GM23248 (cell line): ENCODE results near the gene C1RL. TPM values are rescaled to one million over a fixed set of nuclear protein-coding genes. Genes with fewer than 3 reads are reported as not detected.

Experiments
- DNase-seq: peaks from one replicate; pipeline ENCODE4 v3.0.0-alpha.2; 2015
- H2AFZ ChIP-seq: fragments of 200-600 bp; sonication (generic); 2 replicates; pipeline ENCODE4 v1.6.1; 2016; ENCODE audit warnings: antibody characterized with exemption
- H3F3A ChIP-seq: fragments of 200-600 bp; sonication (generic); 2 replicates; pipeline ENCODE4 v1.6.1; 2016; ENCODE audit warnings: mild to moderate bottlenecking, antibody characterized with exemption, mixed run types; ENCODE audit not compliant: insufficient read depth
- H3K27ac ChIP-seq: fragments of 200-600 bp; sonication (generic); 2 replicates; pipeline ENCODE4 v1.5.1; 2016; ENCODE audit warnings: mild to moderate bottlenecking
- H3K27me3 ChIP-seq: fragments of 200-600 bp; sonication (generic); replicated peaks from 2 replicates; pipeline ENCODE4 v1.6.1; 2016; ENCODE audit warnings: mild to moderate bottlenecking; ENCODE audit not compliant: insufficient read depth
- H3K36me3 ChIP-seq: fragments of 200-600 bp; sonication (generic); 2 replicates; pipeline ENCODE4 v1.6.1; 2016; ENCODE audit warnings: low read depth, mild to moderate bottlenecking
- H3K4me1 ChIP-seq: fragments of 200-600 bp; sonication (generic); 2 replicates; pipeline ENCODE4 v1.6.1; 2016; ENCODE audit warnings: mild to moderate bottlenecking; ENCODE audit not compliant: insufficient read depth
- H3K4me2 ChIP-seq: fragments of 200-600 bp; sonication (generic); one replicate; pipeline ENCODE4 v1.6.1; 2016; ENCODE audit warnings: mild to moderate bottlenecking; ENCODE audit not compliant: unreplicated experiment
- H3K4me3 ChIP-seq: fragments of 200-600 bp; sonication (generic); 2 replicates; pipeline ENCODE4 v1.5.1; 2016; ENCODE audit warnings: mild to moderate bottlenecking
- H3K79me2 ChIP-seq: fragments of 200-600 bp; sonication (generic); 2 replicates; pipeline ENCODE4 v1.6.1; 2016; ENCODE audit warnings: mild to moderate bottlenecking; ENCODE audit not compliant: insufficient read depth
- H3K9ac ChIP-seq: fragments of 200-600 bp; sonication (generic); 2 replicates; pipeline ENCODE4 v1.6.1; 2016; ENCODE audit warnings: mild to moderate bottlenecking
- H3K9me2 ChIP-seq: fragments of 200-600 bp; sonication (generic); 2 replicates; pipeline ENCODE4 v1.6.1; 2016; ENCODE audit warnings: mixed run types, mild to moderate bottlenecking, moderate library complexity; ENCODE audit not compliant: insufficient read depth
- H3K9me3 ChIP-seq: fragments of 200-600 bp; sonication (generic); one replicate; pipeline ENCODE4 v1.6.1; 2017; ENCODE audit warnings: low read depth
- H4K20me1 ChIP-seq: fragments of 200-600 bp; sonication (generic); 2 replicates; pipeline ENCODE4 v1.6.0; 2016; ENCODE audit not compliant: insufficient read depth
- EZH2 ChIP-seq: fragments of 200-600 bp; sonication (generic); IDR thresholded peaks from 2 replicates; pipeline ENCODE4 v1.6.1; 2018; ENCODE audit warnings: antibody characterized with exemption, mild to moderate bottlenecking; ENCODE audit not compliant: insufficient read depth, poor library complexity, severe bottlenecking
- EZH2phosphoT487 ChIP-seq: fragments of 200-600 bp; sonication (generic); IDR thresholded peaks from 2 replicates; pipeline ENCODE4 v1.6.1; 2018; ENCODE audit warnings: antibody characterized with exemption, moderate library complexity, mild to moderate bottlenecking, low read depth; ENCODE audit not compliant: insufficient read depth
- WGBS, 2 experiments: methylation state at CpG; one replicate each; pipeline ENCODE4 v1.1.6; 2015 to 2017; ENCODE audit warnings: low lambda C conversion rate in 2 of 2, low coverage in 1 of 2; ENCODE audit errors: missing lambda C conversion rate in 2 of 2; 5-methylcytosine and 5-hydroxymethylcytosine counted together
- in situ Hi-C: fragments of 300-500 bp; cut with MboI; formaldehyde crosslinking; loops from 2 replicates; pipeline ENCODE4 v1.15.0; 2020
- polyA plus RNA-seq: library from polyadenylated mRNA; unstranded; fragments of >200 nt; fragmentation: Nextera tagmentation; extraction: Ambion mirVana; gene quantifications from 2 replicates; pipeline ENCODE4 v1.2.1, GENCODE V29; 2016
- small RNA-seq: library from RNA; depleted of rRNA; stranded (forward); fragments of <200 nt; gene quantifications from one replicate; pipeline ENCODE3, GENCODE V24; 2014; ENCODE audit warnings: low read depth, low replicate concordance
- total RNA-seq: library from RNA; depleted of rRNA; stranded (reverse); fragments of >200 nt; shearing (Covaris generic); gene quantifications from 2 replicates; pipeline ENCODE4 v1.2.3, GENCODE V29; 2014; rRNA removed

C1RL gene
- total and polyA plus RNA-seq, 2 experiments from 2014 or later: 14.3 to 22.2 TPM

DNA sequence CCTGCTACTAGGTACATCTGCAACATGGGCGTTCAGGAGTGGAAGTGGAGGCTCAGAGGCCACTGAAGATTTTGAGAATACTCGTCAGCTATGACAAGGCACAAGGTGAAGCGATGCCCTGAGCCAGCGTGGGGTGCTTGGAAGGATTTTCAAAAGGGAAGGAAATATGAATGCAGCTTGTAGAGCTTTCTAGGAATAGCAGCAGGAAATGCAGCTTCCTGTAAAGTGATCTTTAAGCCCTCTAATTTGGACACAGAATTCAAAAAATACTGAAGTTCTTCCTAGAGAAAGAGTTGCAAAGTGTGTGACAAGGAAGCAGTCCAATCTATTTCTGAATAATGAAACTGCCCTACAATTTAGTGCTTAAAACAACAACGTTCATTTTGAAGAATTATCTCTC, 61.7 kb downstream of the C1RL start:
- H3K27ac ChIP-seq: no peak overlapping the region
- H3K4me2 ChIP-seq: no peak overlapping the region
- no peaks in the 10 kb centered on the region for H3K4me1 ChIP-seq
- DNase-seq: no peak
- H3F3A ChIP-seq: no peaks in the 10 kb centered on the region
- H3K27me3 ChIP-seq: 0 out of 2 replicates have a peak, but pooled peaks cover under 1% of the 10 kb centered on the region
- in situ Hi-C loops: no loop called here
- H3K36me3 ChIP-seq: no peaks in the 10 kb centered on the region
- H3K9me3 ChIP-seq: no peaks in the 10 kb centered on the region
- H4K20me1 ChIP-seq: no peaks in the 10 kb centered on the region
- H3K9me2 ChIP-seq: no peaks in the 10 kb centered on the region
- H3K9ac ChIP-seq: no peak overlapping the region
- TF ChIP-seq EZH2: no peak
- no peak for TF ChIP-seq EZH2phosphoT487
- H2AFZ ChIP-seq: no peak overlapping the region
- no peaks in the 10 kb centered on the region for H3K79me2 ChIP-seq
- H3K4me3 ChIP-seq: no peak overlapping the region
- WGBS, 2 experiments: 81 to 91% methylated on average over 5 of the region's 5 CpGs

DNA sequence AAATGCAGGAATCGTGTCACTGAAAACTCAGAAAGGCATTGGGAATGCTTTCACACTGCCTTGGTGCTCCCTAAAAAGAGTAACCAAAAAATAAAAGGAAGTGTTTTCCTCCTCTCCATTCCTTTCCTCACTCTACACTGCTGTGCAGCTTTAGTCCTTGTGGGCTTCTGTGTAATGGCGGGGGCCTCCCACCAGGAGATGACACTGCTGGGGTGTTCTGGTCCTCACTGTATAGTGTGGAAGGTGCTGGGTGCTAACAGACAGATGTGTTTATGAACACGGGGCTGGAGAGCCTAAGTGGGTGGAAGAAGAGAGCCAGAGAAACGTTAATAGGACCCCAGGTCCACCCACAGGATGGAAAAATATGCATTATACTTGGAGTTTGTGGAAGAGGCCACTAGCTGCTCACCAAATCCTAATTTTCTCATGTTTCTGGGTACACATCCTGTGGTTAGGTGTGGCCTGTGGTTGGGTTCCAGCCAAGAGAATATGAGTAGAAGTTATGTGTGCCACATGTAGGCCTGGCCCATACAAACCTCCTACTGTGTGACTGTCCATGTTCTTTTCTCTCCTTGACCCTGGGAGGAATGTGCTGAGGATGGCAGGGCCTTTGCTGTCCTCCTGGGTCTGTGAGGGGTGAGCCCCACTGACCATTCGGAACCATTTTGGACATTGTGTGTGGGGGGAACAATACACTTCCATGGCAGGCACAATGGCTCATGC, 62.5 kb downstream of the C1RL start:
- DNase-seq: no peak
- no peak overlapping the region for H3K27ac ChIP-seq
- no peaks in the 10 kb centered on the region for H3K9me3 ChIP-seq
- in situ Hi-C loops: no loop called here
- TF ChIP-seq EZH2phosphoT487: no peak
- no peak for TF ChIP-seq EZH2
- no peaks in the 10 kb centered on the region for H3K27me3 ChIP-seq
- H2AFZ ChIP-seq: no peak overlapping the region
- WGBS, 2 experiments: 70% methylated on average over 5 of the region's 5 CpGs
- H3K4me2 ChIP-seq: no peak overlapping the region
- no peaks in the 10 kb centered on the region for H3K4me1 ChIP-seq
- no peak overlapping the region for H3K9ac ChIP-seq
- no peaks in the 10 kb centered on the region for H3F3A ChIP-seq
- no peaks in the 10 kb centered on the region for H3K36me3 ChIP-seq
- no peaks in the 10 kb centered on the region for H3K9me2 ChIP-seq
- no peaks in the 10 kb centered on the region for H3K79me2 ChIP-seq
- H3K4me3 ChIP-seq: no peak overlapping the region
- H4K20me1 ChIP-seq: no peaks in the 10 kb centered on the region

DNA sequence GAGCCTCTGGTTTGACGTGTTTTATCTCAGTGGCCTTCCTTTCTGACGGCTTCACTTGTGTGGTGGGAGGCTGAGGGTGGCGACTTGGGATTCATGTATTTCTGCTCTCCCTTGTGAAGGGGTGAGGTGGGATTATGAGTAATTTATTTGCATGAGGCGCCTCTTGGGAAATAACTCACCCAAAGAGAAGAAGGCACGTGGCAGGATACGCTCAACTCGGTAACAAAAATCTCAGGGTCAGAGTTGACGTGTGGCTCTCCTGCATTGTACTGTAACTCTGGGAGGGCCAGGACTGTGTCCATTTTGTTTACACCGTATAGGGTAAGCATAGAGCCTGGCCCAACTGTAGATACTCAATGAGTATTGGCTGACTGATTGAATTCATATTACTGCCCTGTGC, 63.1 kb downstream of the C1RL start:
- H3K79me2 ChIP-seq: no peaks in the 10 kb centered on the region
- H3K4me3 ChIP-seq: no peak overlapping the region
- H4K20me1 ChIP-seq: no peaks in the 10 kb centered on the region
- H3K27ac ChIP-seq: no peak overlapping the region
- H3K9me2 ChIP-seq: no peaks in the 10 kb centered on the region
- H3F3A ChIP-seq: no peaks in the 10 kb centered on the region
- no peak overlapping the region for H3K9ac ChIP-seq
- H3K9me3 ChIP-seq: no peaks in the 10 kb centered on the region
- H3K4me1 ChIP-seq: no peaks in the 10 kb centered on the region
- H3K27me3 ChIP-seq: no peaks in the 10 kb centered on the region
- H3K36me3 ChIP-seq: no peaks in the 10 kb centered on the region
- TF ChIP-seq EZH2phosphoT487 (no peak), EZH2 (no peak)
- in situ Hi-C loops: no loop called here
- no peak for DNase-seq
- WGBS, 2 experiments: 88 to 90% methylated on average over 9 of the region's 9 CpGs
- no peak overlapping the region for H2AFZ ChIP-seq
- no peak overlapping the region for H3K4me2 ChIP-seq

Small RNAs within 50 kb of the gene (small RNA-seq; reads per million reads assigned to genes)
- gene RNU6-485P: not detected

Other genes starting within 250 kb of the C1RL start
- 1,720 and 1,799 TPM in 2 replicates for gene TPI1, start 241.7 kb downstream of the C1RL start, total RNA-seq
- gene TPI1, start 241.7 kb downstream of the C1RL start, polyA plus RNA-seq: 1,936 and 1,978 TPM in 2 replicates
- 4.4 and 4.6 TPM in 2 replicates for gene SPSB2, start 235.9 kb downstream of the C1RL start, total RNA-seq
- 4.1 and 4.8 TPM in 2 replicates for gene SPSB2, start 235.9 kb downstream of the C1RL start, polyA plus RNA-seq
- gene LRRC23, start 204.4 kb downstream of the C1RL start, total RNA-seq: 4.3 and 4.6 TPM in 2 replicates
- gene LRRC23, start 204.4 kb downstream of the C1RL start, polyA plus RNA-seq: 4.5 and 6.2 TPM in 2 replicates
- 10.1 and 16.3 TPM in 2 replicates for gene ENO2, start 194.6 kb downstream of the C1RL start, total RNA-seq
- gene ENO2, start 194.6 kb downstream of the C1RL start, polyA plus RNA-seq: 32.8 and 34.2 TPM in 2 replicates
- 6.5 and 8.7 TPM in 2 replicates for gene ATN1, start 181.3 kb downstream of the C1RL start, total RNA-seq
- gene ATN1, start 181.3 kb downstream of the C1RL start, polyA plus RNA-seq: 13.3 and 14.7 TPM in 2 replicates
- gene RNU7-1, start 165.4 kb downstream of the C1RL start, total RNA-seq: not detected in 2 replicates
- not detected in 2 replicates for gene RNU7-1, start 165.4 kb downstream of the C1RL start, polyA plus RNA-seq
- gene C12orf57, start 165.2 kb downstream of the C1RL start, total RNA-seq: 261 and 264 TPM in 2 replicates
- gene C12orf57, start 165.2 kb downstream of the C1RL start, polyA plus RNA-seq: 247 and 257 TPM in 2 replicates
- gene PTPN6, start 157.9 kb downstream of the C1RL start, total RNA-seq: not detected in 2 replicates
- 0.21 and 0.35 TPM in 2 replicates for gene PTPN6, start 157.9 kb downstream of the C1RL start, polyA plus RNA-seq
- 212 and 221 TPM in 2 replicates for gene PHB2, start 138.6 kb downstream of the C1RL start, total RNA-seq
- gene PHB2, start 138.6 kb downstream of the C1RL start, polyA plus RNA-seq: 130 and 137 TPM in 2 replicates
- 25.9 and 39.2 TPM in 2 replicates for gene EMG1, start 138.3 kb downstream of the C1RL start, total RNA-seq
- 68.6 and 72.1 TPM in 2 replicates for gene EMG1, start 138.3 kb downstream of the C1RL start, polyA plus RNA-seq
- 7.7 and 11.8 TPM in 2 replicates for gene LPCAT3, start 90.7 kb downstream of the C1RL start, total RNA-seq
- 19.7 and 20.4 TPM in 2 replicates for gene LPCAT3, start 90.7 kb downstream of the C1RL start, polyA plus RNA-seq
- gene C1S, start 48.5 kb downstream of the C1RL start, total RNA-seq: 174 and 200 TPM in 2 replicates
- gene C1S, start 48.5 kb downstream of the C1RL start, polyA plus RNA-seq: 195 and 198 TPM in 2 replicates
- 51.1 and 52.2 TPM in 2 replicates for gene C1R, start 16.8 kb downstream of the C1RL start, total RNA-seq
- gene C1R, start 16.8 kb downstream of the C1RL start, polyA plus RNA-seq: 75.0 and 78.9 TPM in 2 replicates
- gene RBP5, start 19.7 kb upstream of the C1RL start, total RNA-seq: not detected in 2 replicates
- gene RBP5, start 19.7 kb upstream of the C1RL start, polyA plus RNA-seq: 0.38 TPM in 1 of 2 replicates, not detected in the other
- 4.5 and 12.3 TPM in 2 replicates for gene CLSTN3, start 21.2 kb upstream of the C1RL start, total RNA-seq
- gene CLSTN3, start 21.2 kb upstream of the C1RL start, polyA plus RNA-seq: 1.8 and 2.9 TPM in 2 replicates
- gene PEX5, start 80.5 kb upstream of the C1RL start, total RNA-seq: 22.3 and 27.8 TPM in 2 replicates
- 6.6 and 6.8 TPM in 2 replicates for gene PEX5, start 80.5 kb upstream of the C1RL start, polyA plus RNA-seq
- gene ACSM4, start 194.9 kb upstream of the C1RL start, total RNA-seq: not detected in 2 replicates
- gene ACSM4, start 194.9 kb upstream of the C1RL start, polyA plus RNA-seq: not detected in 2 replicates